Hematopoietic multipotent progenitor cell treated with erythropoietin and hydrocortisone succinate and interleukin-3 and kit ligand, for 6 days (in vitro differentiated cells): ENCODE results near the gene TPP1.

ENCODE experiments used
- DNase-seq: peaks from one replicate; pipeline ENCODE4 v3.0.0-alpha.2; 2015

Gene TPP1

DNA sequence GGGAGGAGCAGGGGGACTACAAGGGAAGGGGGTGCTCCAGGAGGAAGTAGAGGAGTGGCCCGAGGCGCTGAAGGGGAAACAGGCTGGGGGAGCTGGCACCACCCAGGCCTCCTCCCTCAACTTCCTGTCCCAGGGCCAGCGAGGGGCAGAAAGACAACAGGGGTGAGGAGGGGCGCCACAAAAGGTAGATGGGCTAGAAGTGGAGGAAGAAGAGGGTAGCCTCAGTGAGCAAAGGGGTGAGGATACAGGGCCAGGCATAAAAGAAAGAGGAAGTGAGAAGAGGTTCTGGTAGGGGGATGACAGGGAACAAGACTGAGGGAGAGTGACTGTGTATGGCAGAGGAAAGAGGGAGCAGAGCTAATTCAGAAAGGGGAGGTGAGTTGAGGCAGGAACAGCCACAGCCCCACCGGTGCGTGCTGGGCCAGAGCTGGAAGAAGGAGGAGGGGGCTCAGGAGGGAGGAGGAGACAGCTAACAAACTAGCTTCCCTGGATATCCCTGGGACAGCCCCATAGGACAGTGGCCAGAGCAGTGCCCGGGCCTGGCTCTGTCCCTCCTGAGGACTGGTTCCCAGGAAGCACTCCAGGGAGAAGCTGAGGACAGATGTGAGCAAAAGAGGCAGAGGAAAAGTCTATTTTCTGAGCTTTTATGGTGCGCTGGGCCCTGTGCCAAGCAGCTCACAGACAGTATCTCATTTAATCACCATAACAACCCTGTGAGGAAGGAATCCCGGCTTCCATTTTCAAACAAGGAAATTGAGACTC is 27.9 kb upstream of the TPP1 start:
- peak; percentile 33 for DNase-seq

DNA sequence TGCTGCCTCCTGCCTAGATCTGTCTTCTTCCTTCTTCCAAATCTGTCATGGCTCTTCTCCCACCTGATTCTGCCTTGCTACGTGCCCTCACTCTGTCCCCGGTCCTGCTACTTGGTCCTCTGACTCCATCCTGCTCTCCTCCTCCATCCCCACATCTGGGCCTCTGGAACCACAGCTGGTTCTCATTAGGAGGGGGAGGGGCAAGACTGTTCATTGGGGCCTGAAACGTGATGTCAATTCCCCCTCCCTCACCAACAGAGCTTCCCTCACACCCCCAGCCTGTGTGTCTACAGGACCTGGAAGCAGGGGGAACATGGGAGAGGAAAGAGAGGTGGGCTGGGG is 27.3 kb upstream of the TPP1 start:
- DNase-seq: no peak

DNA sequence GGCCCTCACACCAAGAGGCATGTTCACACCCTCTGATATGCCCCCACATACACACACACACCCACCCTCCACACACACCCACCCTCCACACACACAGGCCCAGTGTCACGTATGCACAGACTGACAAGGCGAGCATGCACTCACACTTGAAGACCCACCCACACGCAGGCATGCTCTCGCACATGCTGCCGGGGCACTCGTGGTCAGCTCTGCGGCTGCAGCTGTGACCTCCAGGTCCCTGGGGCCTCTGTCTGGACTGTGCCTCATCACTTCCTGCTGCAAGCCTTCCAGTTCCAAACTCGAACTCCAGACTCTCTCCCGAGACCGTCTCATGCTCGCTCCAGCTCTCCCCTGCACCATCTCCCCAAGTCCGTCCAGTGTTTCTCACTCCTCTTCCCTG is 26.8 kb upstream of the TPP1 start:
- DNase-seq: no peak

DNA sequence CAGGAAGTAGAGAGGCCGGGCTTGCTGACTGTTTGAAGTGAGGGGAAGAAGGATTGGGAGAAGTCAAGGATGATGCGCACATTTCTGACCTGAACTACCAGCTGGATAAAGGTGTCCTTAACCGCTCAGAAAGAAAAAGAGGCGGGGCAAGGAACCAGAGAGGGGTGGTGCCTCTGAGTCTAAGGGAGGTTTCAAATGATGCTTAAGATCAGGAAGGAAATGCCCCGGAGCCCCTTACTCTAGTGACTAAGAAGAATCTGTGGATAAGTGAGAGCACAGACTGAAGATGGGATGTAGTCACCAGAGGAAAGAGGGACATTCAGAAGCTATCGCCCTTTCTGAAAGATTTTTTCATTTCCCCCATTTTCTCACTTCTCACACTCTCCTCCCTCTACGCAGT is 23.7 kb upstream of the TPP1 start:
- no peak for DNase-seq

DNA sequence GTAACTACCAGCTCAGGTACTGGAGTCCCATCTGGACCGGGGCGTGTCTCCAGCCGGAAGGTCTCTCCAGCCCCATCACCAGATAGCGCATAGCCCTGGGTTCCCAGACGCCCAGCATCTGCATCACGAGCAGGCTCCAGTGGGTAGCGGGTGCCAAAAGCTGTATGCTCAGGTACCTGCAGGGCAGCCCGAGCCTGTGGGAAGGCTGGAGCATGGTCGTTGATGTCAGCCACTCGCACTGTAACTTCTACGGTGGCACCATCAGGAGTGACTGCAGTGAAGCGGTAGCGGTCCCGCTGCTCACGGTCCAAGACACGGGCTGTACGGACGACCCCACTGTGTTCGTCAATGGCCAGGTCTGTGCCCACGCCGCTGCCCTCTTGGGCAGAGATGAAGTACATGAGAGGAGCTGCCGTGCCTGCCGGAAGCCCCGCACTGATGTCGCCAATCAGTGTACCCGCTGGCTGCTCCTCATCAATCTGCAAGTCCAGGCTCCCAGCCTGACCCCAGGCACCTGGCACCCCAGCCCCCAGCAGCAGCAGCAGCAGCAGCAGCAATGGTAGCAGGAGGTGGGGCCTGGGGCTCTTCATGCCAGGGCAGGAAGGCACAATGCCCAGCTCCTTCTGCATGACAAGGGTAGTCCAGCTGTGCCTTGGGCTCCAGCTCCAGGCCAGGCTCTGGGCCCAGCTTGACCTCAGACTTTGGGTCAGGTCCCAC is 21.9 kb upstream of the TPP1 start:
- DNase-seq: no peak

DNA sequence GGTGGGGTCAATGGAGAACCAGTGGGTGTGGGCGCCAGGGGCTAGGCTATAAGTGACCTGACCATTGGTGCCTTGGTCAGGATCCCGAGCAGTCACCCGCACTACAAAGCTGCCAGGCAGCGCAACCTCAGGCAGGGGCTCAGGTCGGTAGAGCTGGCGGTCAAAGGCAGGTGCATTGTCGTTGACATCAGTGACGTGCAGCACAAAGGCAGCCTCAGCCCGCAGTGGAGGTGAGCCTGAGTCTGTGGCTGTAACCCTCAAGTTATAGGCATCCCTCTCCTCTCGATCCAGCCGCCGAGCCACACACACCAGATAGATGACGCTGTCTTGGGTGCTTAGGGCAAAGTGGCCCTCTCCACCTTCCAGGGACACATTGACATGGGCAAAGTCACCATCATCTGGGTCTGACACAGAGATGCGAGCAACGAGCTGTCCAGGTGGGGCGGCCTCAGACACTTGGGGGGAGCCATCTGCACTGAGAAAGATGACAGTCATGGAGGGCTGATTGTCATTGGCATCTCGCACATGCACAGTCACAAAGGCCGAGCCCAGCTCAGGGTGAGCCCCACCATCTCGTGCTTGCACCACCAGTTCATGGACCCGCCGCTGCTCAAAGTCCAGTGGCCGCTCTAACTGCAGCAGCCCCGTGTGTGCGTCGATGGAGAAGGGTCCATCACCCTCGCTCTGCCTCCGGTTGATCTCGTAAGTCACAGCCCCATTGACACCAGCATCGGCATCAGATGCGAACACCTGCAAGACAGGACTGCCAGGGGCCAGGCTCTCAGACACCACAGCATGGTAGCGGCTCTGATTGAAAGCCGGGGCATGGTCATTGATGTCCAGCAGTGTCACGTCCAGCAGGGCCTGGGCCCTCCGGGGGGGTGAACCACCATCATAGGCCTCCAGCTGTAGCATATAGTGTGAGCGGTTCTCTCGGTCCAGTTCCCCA is 21.1 kb upstream of the TPP1 start:
- DNase-seq: no peak

DNA sequence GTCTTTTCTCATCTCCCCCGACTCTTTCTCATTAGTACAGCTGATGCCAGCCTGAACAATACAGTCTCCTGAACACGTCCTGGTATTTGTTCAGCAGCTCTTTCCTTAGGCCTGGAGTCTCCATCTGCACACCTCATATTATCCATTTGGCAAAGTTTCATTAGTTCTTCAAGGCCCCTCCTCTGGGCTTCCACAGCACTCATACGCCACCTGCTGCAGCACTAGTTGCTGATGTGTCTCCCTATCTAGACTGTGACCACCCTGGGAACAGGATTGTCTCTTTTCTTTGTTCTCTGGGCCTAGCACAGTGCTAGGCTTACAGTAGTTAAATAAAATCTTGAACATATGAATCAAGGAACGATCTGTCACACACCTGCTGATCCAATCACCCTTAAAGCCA is 19.2 kb upstream of the TPP1 start:
- peak; percentile 15 for DNase-seq

DNA sequence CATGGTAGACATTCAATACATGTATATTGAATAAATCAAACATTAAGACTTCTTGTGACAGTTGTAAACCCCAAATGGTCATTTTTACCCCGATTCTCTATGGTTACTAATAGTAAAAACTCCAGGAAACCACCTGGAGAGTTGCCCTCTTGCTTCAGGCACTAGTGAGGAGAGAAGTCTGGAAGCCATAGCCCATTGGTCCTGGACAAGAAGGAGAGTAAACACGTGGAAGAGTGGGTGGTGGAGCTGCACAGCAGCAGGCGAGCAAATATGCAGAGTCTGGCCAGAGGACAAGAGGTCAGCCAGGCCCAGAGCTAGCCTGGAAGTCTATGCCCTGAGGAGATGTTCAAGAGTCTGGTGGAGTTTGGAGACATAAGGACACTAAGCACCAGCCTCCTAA is 18.6 kb upstream of the TPP1 start:
- DNase-seq: no peak

DNA sequence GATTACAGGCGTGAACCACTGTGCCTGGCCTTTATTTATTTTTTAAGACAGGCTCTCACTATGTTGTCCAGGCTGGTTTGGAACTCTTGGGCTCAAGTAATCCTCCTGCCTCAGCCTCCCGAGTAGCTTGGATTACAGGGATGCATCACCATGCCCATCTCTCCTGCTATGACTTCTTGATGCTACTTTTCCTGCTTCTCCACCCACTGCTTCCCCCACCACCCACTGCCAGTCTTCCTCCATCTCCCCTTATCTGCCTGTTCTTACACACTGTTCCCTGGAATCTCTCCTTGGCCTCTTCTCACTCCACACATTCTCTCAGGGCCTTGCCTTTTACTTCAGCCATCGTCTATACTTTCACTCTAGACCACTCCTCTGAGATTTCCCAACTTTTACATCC is 17.3 kb upstream of the TPP1 start:
- DNase-seq: no peak

DNA sequence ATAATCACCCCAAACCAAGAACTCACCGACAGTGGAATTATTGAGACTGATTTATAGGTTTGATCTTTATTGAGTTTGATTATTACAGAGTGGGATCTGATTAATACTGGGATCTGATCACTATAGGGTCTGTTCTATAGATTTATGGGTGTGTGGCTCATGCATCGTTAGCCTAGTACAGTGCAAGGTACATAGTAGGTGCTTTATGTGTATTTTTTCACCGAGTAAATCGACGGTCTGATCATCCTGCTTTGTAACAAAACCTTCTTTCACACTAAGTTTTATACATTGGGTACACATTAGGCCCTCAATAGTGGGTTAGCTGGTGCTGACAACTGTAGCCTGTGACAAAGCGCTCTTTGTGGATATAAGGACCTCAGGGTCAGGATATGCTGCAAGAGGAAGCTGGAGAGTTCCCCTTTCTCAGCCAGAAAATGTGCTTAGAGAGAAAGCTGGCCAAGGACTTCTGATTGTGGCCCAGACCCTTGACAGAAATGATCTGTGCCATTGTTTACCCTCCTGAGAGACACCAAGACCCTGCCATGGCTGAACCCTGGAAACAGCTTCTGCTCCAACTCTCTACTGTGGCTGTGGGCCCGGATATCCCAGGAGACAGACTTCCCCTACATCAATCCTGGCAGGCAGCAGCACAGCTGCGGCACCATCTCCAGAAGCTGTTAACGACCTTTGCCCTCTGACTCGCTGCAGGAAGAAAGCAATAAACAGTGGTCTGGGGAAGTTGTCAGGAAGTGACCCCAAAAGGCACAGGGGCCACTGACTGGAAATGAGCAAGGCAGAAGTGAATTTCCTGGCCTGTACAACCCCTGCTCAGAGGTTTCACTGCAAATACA is 16.1 kb upstream of the TPP1 start:
- DNase-seq: peak; percentile 57

DNA sequence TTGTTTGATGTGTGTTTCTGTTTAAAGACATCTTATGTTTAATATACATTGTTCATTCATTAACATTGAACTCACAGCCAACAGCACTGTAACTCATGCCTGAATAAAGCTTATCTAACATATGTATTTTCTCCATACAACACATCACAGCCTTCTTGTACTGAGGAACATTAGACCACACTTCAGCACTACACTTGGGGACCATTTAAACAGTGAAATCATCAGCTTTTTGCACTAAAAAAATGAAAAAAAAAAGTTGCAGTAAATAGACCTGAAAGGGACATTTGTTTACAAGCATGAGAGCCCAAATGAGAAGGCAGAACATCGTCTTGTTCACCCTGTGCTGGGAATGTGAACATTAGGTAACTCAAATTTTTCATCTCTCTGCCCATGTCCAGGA is 15.3 kb upstream of the TPP1 start:
- DNase-seq: no peak

DNA sequence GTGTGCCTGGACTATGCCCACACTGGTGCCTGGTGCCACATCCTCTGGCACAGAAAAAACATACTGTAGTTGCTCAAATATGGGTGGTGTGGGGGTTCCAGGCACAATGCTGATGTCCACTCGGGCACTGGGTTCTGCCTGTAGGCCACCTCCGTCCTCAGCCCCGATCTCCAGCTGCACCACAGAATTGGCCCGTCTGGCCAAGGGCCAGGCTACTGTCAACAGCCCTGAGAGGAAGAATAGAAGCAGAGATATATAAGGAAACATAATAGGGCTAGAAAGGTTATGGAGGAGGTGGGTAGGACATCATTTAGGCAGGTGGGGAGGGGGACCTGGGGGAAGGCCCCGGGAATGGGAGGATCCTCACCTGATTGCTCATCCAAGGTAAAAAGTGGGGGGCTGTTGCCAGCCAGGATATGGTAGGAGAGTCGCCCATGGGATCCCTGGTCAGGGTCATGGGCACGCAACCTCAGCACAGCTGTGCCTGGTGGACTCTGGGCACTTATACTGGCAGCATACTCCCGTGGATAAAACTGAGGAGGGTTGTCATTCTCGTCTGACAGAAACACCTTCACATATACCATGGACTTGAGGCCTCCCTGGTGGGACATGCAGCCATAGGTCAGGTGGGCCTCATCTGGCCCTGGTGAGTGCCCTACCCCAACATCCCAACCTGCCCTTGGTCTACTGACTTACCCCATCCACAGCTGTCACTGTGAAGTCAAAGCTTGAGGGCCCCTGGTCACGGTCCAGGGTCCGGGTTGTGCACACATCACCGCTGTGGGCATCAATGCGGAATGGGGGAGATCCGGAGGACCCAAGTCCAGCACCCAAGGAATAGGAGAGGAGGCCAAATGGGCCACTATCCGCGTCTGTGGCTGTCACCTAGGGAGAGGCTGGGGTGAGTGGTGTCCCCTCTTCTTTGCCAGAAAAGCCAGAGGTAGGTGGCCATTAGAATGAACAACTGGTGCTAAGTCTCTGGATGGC is 14.5 kb upstream of the TPP1 start:
- DNase-seq: no peak

DNA sequence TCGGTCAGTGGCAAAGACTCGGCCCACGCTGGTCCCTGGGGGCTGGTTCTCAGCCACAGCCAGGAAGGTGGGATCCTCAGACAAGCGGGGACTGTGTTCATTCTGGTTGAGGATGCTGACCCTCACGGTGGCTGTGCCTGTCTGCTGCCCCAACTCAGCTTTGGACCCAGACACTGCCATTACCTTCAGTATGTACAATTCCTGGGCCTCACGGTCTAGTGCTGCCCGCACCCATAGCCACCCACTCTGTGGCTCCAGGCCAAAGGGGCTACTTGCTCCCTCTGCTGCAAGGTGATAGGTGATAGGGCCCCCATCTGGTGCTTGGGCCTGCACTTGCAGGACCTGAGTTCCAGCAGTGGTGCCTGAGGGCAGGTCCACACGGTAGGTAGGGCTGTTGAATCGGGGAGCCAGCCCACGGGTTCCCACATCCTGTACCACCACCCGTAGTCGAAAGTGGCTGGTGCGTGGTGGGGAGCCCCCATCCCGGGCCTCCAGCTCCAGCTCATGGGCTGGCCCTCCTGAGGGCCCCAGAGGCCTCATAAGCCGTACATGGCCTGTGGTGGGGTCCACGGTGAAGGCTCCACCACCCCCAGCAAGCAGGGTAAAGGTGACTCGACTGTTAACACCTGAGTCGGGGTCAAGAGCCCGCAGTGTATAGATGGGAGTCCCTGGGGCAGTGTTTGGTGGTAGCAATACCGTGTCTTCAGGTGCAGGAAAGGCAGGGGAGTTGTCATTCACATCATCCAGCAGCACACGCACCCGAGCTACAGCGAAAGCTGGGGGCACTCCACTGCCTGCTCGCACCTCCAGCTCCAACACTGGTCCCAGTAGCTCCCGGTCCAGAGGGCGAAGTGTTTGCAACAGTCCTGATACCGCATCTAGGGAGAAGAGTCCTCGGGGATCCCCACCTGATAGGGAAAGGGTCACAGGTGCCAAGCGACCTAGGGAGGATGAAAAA is 13.2 kb upstream of the TPP1 start:
- DNase-seq: no peak

DNA sequence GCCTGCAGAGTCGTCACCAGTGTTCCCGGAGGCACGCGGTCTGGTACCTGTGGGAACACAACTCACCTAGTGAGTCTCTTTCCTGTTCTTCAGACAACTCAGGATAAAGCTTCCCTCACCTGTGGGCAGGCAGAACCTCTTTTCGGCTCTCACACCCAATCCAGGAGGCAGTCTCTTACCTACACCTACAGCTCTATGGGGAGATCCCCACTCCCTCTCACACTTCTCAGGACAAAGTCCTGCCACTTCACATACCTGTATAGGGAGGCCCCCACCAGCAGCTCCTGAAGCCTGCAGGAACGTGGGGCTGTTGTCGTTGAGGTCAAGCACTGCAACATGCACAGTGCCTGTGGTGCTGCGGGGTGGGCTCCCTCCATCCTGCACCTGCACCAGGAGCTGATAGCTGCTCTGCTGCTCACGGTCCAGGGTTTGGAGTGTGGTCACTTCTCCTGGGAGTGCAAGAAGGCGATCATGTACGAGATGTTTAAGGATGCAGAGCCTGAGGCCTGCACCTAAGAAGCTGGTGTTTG is 12.2 kb upstream of the TPP1 start:
- no peak for DNase-seq

DNA sequence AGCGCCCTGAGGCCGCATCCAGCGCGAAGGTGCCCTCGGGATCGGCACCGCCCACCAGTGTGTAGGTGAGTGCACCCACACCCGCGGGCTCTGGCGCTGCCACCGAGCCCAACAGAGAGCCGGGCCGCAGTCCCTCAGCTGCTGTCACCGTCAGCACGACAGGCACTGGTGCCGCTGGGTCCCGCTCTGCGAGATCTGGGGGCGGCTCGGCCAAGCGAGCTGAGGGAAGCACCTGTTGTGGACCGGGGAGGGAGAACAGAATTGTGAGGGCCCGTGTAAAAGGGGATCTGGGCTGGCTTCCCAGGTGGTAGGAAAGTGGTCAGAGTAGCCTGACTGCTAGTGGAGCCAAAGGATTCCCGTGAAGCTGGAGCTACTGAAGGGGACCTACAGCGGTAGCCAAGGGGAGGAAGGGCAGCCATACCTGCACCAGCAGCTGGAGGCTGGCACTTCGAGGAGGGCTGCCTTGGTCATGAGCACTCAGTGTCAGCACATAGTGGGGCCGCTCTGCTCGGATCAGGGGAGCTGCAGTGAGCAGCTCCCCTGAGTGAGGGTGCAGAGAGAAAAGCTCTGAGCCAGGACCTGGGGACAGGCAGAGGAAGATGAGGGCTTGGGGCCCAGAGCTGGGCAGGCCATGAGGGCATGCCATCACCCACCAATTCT is 11.5 kb upstream of the TPP1 start:
- no peak for DNase-seq

DNA sequence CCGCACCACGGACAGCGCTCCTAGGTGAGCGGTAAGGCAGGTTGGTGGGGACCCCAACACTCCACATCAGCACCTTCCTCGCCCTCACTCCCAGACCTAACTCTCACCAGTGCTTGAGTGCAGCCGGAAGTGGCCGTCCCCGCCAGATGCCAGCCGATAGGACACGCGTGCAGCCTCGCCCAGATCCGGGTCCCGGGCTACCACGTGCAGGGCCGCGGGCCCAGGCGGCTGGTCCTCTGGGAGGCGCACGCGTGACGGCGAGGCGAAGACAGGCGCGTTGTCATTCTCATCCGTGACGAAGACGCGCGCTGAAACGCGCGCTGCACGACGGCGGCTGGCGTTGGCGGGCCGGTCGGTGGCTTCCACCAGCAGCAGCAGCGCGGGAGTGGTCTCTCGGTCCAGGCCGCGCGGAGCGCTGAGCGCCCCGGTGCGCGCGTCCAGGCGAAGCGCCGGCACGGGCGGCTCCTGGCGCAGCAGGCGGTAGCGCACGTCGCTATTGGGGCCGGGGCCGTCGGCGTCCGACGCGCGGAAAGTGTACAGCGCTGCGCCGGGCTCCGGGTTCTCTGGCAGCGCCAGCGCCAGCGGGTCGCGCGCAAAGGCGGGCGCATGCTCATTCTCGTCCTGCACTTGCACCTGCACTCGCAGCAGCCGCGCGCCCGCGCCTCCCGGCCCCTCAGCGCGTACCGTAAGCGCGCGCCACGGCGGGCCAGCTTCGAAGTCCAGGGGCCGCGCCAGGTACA is 10.8 kb upstream of the TPP1 start:
- no peak for DNase-seq

DNA sequence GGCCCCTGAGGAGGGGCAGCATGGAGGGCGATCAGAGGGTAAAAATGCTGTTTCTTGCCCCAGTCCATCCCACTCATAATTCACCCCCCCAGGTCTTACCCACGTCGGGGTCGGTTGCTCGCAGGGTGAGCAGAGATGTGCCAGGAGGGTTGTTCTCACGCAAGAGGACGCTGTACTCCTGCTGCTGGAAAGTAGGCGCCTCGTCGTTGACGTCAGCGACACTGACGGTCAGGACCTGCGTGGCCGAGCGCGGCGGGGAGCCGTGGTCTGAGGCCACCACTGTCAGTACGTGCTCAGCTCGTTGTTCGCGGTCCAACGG is 10.3 kb upstream of the TPP1 start:
- DNase-seq: no peak

DNA sequence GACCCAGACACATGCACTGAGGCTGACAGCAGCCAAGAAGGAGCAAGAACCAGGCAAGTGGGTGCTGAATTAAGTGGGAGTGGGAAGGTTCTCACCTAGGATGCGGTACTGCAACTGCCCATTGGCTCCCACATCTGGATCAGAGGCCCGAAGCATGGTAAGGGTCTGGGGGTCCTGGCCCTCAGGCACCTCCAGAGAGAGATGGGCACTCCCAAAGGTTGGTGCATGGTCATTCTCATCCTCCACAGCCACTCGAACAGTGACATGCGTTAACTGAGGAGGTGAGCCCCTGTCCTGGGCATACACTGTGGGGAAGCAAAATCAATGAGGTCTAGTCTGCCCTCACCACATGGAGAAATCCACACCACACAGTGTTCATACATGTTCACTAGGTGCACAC is 9.3 kb upstream of the TPP1 start:
- no peak for DNase-seq

DNA sequence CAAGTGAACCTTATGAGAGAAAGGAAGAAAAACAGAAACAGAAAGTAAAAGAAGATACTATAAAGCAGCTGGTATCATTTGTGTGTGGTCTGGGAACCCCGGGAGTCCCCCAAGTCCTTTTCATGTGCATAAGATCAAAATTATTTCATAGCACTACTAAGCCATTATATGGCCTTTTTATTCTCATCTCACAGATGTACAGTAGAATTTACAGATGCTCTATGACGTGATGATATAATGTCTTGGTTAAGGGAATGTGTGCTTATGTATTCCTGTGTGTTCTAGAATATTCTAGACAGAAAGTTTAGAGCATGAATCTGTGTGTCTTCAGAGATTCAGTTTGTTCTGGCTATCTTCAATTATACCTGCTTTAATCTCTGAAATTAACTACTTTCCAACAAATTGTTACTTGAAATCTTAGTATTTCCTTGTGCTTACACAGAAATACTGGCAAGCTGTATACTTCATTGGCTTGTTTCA is 8.6 kb upstream of the TPP1 start:
- no peak for DNase-seq
